ENCODE results near the gene LTB.

DNA sequence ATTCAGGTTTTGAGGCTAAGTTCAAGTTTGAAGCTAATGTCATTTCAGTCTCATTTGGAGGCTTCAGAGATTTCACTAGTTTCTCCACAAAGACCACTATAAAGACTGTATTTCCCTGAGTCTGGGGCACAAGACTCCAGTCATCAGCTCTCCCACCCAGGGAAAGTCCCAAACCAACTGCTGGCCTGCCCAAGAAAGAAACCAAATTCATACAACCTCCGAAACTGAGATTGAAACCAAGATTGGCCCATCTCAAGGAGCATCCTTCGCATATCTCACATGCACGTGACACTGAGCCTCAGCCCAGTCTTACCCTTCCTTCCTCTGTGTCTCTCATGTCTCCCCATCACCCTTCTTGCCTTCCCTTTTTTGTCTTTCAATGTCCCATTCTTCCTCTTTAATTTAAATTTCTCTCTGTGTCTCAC lies 13.7 kb downstream of the LTB start:
- TF ChIP-seq, protein P1, sequence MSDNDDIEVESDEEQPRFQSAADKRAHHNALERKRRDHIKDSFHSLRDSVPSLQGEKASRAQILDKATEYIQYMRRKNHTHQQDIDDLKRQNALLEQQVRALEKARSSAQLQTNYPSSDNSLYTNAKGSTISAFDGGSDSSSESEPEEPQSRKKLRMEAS (IDR thresholded peaks at IDR 0.05; ENCODE audit: insufficient read depth, insufficient read length), result no peak
- no peak for TF ChIP-seq POLR2AphosphoS5 (IDR thresholded peaks at IDR 0.05; ENCODE audit: insufficient read depth, low read depth, low read length)
